HG03575 (cell line): Measurements from ENCODE around the gene HCRTR1.

Experiments
- ATAC-seq: cut with Tn5 transposase; IDR thresholded peaks from one replicate; pipeline ENCODE4 v1.9.1; 2021; ENCODE audit not compliant: unreplicated experiment, insufficient number of reproducible peaks, low FRiP score; ENCODE audit errors: extremely low read depth

The HCRTR1 gene

DNA sequence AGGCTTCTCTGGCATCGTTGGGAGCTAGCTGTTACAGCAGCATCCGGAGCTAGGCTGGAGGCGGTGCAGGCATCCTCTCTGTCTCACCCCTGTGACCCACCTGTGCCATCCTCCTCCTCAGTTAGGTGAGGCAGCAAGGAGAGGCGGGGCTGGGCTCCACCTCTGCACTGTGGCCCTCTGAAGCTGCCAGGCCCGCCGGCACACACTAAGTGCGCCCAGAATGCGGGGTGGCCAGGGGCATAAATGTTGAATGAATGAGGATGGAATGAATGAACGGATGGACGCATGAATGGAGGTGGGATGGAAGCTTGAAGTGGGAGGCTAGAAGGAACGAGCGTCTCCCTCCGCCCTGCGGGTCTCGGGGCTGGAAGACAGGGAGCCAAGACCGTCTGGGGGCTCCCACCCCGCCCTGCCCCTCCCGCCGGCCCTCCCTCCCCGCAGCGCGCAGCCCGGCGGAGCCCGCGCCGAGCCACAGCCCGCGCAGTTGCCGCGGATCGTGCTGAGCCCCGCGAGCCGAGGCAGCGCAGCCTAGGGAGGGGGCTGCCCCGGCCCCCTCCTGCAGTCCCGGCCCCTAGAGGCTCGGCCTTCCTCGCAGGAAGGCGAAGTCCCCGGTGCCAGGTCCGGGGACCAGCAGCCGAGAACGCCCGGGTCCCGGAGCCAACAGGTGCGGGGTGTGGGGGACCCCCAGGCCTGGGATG is at the start of gene HCRTR1:
Gene HCRTR1, plus strand, starts transcription at position 472 of the 698 bp plus-strand sequence. CDS start 1,504 bp downstream, outside the sequence.
- ATAC-seq, result no peak

DNA sequence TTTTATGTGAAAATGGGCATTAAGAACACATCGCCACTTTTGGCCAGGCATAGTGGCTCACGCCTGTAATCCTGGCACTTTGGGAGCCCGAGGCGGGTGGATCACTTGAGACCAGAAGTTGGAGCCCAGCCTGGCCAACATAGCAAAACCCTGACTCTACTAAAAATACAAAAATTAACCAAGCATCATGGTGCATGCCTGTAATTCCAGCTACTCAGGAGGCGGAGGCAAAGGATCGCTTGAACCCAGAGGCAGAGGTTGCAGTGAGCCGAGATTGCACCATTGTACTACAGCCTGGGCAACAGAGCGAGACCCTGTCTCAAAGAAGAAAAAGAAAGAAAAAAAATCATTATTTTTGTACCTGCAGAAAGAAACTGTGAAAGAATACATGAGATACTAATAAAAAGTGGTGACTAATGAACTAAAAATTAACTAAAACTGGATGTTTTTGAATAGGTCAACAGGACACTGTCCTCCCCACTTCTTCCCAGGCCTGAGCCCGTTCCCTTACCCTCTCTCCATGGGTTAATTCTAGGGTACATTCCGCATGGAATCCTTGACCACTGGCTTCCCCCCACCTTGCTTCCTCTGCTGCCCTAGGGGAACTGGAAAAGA is 49.4 kb upstream of the HCRTR1 start:
- no peak for ATAC-seq

DNA sequence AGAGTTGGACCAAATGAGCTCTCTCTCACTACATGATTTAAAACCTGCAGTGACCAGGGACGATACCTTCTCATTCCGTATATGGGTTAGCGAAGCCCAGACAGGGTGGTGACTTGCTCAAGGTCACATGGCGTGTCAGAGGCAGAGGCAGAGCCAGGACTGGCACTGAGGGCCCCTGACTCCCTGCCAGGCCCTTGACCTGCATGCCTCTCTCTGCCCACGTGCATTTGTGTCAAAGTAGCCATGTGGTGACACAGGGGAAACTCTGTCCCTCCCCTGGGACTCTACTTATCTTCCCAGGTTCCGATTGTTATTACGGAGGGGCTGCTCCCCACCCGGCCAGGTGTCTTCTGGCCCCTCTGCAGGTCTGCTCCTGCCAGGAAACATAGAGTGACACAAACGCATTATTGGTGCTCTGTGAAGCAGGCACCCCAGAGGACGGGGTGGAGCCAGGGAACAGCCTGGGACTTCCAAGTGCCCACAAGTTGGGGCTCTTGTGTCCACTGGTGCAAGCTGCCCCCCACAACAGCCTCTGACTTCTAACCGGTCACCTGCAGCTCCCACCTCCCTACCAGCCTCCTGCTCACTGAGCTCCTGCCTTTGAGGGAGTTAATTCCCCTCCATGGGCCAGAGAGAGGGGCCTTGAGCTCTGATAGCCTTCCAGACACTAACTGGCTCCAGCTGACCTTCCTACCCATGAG is 48.4 kb upstream of the HCRTR1 start:
- no peak for ATAC-seq

DNA sequence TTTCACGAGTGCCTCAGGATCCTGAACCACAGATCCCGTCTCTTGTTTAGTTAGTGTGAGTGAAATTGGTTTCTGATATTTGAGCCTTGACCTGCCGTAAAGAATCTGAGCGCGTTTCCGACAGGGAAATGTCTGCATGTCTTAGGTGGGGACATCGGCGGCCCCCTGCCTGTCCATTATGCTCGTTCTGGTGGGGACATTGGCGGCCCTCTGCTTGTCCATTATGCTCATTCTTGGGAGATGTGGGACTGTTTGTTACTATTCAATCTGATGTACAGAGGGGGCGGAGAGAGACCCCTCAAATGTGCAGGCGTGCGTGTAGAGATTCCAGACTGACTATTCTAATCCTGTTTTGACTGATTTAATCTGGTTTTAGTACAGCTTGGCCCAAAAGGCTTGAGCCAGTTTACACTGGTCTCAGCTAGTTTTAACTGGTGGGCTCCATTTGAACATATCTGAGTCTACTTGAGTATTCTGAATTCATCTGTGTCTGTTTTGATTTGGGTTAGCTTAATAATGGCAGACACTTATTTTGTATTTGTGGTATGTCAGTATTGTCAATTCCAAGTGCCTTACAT is 47.8 kb upstream of the HCRTR1 start:
- no peak for ATAC-seq

DNA sequence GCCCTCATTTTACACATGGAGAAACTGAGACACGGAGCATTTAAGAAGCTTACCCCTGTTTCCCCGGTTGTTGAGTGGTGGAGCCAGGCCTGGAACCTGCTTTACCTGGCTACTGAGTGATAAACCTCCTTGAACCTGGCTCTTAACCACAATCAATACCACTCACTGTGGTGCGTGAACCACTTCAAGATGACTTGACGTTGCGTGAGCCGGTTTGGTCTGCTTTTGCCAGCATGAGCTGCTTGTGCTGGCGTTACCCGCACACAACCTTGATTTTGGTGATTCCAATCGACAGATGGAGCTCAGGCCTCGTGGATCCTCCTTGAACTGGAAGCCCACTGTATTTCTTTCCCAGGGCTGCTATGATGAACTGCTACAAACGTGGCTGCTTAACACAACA is 47.3 kb upstream of the HCRTR1 start:
- ATAC-seq, result no peak

DNA sequence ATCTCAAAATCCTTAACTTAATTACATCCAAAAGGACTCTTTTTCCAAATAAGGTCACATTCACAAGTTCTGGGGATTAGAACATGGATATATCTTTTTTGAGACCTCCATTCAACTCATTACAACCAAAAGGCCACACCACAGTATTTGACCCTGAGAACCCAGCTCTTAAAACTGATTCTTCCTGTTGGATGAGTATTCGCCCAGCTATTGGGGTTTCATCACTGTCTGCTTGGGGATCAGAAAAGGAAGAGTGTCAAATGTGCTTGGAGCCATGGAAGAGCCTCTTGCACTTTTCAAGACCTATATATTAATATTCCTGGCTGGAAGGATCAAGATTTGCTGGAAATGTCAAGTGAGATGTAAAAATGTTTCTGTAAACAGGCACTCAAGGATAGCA is 46.6 kb upstream of the HCRTR1 start:
- ATAC-seq, result no peak

DNA sequence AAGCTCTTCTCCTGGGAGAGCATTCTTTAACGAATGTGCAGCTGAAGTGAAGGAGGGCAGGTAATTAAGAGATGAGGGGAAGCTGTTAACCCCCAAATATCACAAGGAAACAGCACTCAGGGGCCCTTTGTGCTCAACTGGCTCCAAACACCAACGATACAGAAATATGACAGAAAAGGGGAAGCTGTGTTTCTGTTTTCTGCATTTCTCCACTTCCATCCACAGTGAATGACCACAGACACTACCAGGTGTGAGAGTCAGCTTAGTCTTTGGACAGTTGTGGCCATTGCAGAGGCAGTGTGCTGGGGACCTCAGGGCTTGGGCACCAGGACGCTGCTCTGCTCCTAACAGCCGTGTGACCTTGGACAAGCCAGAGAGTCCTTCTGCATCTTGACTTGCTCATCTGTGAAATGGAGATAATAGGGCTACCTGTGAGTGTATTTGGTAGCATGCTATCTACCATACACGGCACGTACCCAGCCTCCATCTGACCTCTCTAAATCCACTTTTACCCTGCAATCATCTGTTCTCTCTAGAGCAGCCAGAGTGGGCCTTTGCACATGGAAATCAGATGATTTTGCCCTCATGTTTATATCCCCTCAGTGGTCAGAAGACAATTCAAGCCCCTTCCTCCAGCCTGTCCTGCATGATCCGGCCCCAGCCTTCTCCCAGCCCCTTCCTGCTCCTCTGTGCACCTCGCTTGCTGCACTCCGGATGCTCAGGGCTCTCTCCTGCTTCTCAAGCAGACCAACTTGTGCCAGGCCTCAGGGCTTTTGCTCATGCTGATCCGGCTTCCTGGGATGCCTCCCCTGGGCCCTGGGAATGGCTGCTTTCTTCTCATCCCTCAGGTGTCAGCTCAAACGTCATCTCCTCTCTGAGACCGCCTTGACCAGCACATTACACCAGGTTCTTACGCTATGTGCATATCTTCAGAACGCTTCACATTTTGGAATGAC is 45.9 kb upstream of the HCRTR1 start:
- no peak for ATAC-seq

DNA sequence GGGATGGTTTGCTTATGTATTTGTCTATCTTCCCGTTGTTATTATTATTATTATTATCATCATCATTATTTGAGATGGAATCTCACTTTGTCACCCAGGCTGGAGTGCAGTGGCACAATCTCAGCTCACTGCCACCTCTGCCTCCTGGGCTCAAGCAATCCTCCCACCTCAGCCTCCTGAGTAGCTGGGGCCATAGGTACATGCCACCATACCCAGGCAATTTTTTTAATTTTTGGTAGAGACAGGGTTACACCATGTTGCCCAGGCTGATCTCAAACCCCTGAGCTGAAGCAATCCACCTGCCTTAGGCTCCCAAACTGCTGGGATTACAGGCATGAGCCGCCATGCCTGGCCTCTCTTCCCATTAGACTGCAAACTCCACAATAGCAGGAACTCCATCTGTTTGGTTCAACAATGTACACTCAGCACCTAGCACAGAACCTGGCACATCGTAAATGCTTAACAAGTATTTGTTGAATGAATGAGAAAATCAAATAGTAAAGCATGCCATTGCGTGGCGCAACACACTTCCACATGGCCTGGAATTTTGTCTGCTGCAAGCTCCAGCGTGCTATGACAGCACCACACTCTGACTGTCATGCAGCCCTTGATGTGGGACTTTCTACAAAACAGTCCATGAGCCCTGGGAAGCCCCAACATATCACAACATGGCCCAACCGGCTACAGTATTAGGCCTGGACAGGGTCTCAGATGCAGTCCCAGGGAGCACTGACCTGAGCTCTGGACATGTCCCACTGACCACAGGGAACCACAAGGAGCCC is 45.0 kb upstream of the HCRTR1 start:
- no peak for ATAC-seq

DNA sequence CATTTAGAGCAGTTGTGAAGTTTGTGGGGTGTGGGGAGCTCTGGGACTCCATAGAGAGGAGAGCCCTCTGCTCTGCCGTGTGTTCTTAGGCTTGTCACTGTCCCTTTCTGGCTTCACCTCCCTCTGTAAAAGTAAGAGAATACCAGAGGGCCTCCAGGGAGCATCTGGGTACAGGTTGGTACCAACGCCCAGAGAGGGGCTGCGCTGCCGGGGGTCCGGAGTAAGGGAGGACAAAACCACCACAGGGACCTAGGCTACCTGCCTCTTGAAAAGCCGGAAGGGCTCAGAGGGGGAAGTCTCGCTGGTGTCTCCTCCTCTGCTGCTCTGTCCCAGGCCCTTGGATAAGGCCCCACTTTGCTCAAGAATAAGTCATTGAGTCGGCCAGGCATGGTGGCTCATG is 44.2 kb upstream of the HCRTR1 start:
- ATAC-seq, result no peak

DNA sequence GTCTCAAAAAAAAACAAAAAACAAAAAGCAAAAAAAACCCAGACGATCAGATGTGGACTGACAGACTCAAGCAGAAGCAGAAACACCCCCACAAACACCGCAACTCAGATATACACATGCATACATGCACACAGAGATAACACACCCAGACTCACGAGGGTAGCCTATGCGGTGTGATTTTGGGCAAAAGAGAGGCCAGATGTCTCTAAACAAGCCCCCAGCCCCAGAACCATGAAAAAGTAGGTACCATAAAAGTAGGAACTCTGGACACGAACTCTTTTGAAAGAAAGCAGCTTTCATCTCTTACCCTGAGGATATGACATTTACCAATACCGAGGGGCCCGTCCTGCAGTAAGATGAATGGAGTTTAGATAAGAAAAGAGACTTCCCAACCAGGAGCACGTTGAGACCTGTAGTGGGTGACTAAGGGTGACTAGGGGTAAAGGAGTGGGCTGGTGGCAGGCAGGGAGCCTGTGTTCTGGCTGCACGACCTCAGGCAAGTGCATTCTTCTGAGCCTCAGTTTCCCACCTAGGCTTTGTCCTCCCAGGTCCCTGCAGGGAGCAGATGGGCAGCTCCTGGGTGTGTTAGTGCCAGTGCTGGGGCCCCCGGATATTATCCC is 42.6 kb upstream of the HCRTR1 start:
- ATAC-seq, result no peak

DNA sequence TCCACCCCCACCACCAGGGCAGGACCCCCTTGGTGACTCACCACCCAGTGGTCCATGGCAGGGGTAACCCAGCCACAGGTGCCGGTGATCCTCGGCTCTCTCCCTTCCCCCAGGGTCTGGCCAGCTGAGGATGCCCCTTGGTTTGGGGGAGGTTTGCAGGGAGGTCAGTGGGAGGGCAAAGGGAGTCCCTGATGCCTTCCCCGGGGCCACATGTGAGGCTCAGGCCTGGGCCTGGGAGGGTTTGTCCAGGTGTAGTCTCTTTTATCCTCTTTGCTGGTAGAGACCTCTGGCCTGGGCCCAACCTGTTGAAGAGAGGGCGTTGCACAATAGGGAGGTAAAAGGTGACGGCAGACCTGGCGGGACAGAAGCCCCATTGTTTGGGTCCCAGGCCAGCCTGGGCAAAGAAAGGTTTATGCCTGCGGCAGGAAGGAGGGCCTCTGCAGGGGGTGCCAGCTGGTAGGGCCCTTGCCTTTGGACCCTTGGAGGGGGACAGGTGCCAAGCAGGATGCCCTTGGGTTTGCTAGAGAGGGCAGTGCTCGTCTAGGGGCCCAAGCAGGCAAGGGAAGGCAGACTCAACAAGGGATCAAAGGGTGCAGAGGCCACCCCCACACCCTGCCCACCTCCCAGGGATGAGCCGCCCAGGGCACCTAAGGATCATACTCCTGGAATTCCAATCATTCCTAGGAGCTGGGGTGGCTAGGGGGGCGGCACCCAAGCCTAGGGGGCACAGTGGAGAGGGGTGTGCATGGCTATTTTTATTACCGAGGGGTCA is 41.9 kb upstream of the HCRTR1 start:
- ATAC-seq, result no peak

DNA sequence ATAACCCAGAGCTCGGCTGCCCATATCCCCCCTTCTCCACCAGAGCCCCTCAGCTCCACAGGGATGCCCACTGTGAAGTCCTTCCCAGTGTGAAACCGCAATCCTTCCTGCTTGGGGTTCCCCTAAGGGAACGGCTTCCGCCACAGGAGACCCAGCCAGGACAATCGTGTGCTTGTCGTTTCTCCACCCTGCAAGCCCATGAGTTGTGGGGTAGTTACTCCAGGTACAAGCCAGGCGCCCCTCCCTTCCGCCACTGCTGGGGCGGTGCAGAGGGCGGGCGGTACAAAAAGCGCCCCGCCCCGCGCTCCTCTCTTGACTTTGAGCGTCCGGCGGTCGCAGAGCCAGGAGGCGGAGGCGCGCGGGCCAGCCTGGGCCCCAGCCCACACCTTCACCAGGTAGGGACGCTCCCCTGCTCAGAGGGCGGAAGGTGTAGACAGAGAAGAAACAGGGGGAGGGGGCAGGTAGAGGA is 41.3 kb upstream of the HCRTR1 start, which contains the start of gene TINAGL1:
Gene TINAGL1, plus strand, starts transcription at position 315 of the 469 bp plus-strand sequence. CDS start 634 bp downstream, outside the sequence.
- no peak for ATAC-seq

DNA sequence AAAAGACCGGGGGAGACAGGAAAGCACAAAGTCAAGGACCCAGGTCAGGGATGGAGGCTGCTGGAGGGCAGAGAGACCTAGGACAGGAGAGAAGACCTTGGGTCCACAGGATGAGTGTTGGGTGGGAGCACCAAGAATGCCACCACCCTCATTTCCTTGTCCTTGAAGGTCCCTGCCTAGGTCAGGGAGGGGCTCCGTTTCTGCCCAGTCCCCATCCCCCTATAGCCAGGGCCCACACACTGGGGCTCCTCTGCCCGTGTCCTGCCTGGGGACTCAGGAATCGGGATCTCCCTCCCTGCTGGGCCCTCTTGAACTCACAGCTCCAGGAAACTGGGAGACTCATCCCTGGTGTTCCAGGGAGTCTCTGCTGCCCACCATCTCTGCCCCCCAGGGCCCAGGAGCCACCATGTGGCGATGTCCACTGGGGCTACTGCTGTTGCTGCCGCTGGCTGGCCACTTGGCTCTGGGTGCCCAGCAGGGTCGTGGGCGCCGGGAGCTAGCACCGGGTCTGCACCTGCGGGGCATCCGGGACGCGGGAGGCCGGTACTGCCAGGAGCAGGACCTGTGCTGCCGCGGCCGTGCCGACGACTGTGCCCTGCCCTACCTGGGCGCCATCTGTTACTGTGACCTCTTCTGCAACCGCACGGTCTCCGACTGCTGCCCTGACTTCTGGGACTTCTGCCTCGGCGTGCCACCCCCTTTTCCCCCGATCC is 40.6 kb upstream of the HCRTR1 start:
- ATAC-seq, result no peak

DNA sequence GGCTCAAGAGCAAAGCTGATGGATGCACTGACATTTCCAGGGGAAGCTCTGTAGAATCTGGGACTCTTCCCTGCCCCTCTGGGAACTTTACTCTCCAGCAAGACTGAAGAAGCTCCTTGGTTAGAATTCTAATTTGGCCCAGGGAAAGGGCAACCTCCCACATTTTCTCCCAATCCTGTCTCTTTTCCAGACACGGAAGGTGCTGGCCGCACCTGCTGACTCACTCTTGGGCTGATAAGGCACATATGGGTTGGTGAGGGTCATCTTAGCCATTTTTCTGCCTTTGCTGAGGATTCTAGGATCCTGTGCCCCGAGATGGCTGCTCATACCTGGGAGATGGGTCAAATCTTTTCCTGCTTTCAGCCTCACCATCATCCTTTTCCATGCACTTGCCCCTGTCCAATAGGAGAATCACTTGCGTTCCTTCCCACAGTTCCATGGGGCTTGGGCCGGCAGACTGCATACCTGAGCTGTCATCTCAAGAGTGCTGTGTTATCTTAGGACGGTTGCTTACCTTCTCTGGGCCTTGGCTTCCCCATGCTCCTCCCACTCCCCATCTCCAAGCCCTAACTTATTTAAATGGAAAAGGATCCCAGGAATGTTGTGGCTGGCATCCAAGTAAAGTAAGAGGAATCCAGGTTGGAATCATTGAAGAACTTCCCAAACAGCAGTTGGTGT is 39.8 kb upstream of the HCRTR1 start:
- no peak for ATAC-seq

DNA sequence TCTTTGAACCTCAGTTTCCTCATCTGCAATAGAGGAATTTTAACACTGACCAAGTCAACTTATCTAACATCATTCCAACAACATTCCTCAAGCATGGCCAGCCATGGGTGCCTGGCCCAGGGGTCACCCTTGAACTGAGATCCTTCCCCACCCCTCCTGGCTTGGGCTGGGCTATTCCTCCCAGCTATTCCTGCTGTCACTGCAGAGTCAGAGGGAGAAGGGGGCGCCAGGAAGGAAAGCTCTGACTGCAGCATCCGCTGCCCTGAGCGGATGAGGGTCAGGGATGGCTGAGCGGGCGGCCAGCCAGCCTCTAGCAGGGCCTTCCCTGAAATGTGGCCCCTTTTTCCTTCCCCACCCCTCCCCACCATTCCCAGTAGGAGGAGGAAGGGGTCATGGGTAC is 38.1 kb upstream of the HCRTR1 start:
- no peak for ATAC-seq

DNA sequence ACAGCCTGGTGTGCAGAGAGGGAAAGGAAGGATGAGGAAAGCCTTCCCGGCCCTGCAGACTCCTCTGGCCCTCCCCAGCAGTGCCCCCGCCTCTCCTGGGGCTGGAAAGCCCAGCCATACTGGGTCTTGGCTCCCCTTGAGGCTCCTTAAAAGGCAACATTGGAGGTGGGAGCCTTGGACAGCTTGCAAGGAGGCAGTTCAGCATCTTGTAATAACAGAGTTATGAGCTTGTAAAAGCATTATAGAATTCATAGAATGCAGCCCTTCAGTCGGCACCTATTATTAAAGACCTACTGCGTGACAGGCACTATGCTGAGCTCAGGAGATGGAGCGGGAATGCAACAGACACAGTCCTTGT is 37.0 kb upstream of the HCRTR1 start:
- ATAC-seq, result no peak
